Measurements from ENCODE around the gene CDH15. TPM values are rescaled to one million over a fixed set of nuclear protein-coding genes. Genes with fewer than 3 reads are reported as not detected.
"Not testable (repeated sequence)": the region's sequence is repeated elsewhere in the genome, so short reads cannot be mapped to it uniquely, and the experiment has no call there.

Gene CDH15
- total RNA-seq, 1 donor = not detected

- no peak overlapping the region for H3K4me3 ChIP-seq (ENCODE audit: low read length)
- H3K4me1 ChIP-seq (ENCODE audit: insufficient read depth, low read length) = peaks cover 4% of the 10 kb centered on the region
- H3K27me3 ChIP-seq (ENCODE audit: insufficient read depth, low read length) = no peaks in the 10 kb centered on the region
- no peaks in the 10 kb centered on the region for H3K9me3 ChIP-seq (ENCODE audit: low read depth, low read length)
Measured at GRCh38 chr16:89191901-89192185, 20.3 kb downstream of the CDH15 start.

- not testable (repeated sequence) for H3K4me1 ChIP-seq (ENCODE audit: insufficient read depth, low read length); H3K9me3 ChIP-seq (ENCODE audit: low read depth, low read length); H3K27me3 ChIP-seq (ENCODE audit: insufficient read depth, low read length); H3K4me3 ChIP-seq (ENCODE audit: low read length)
Measured at GRCh38 chr16:89192186-89192955, 20.8 kb downstream of the CDH15 start.

- Histone ChIP-seq H3K27me3 (ENCODE audit: insufficient read depth, low read length) (no peaks in the 10 kb centered on the region), H3K4me3 (ENCODE audit: low read length) (no peak overlapping the region), H3K9me3 (ENCODE audit: low read depth, low read length) (no peaks in the 10 kb centered on the region), H3K4me1 (ENCODE audit: insufficient read depth, low read length) (peaks cover 4% of the 10 kb centered on the region)
Measured at GRCh38 chr16:89192956-89193575, 21.5 kb downstream of the CDH15 start.

- Histone ChIP-seq H3K4me3 (ENCODE audit: low read length) (no peak overlapping the region), H3K4me1 (ENCODE audit: insufficient read depth, low read length) (peaks cover 4% of the 10 kb centered on the region), H3K27me3 (ENCODE audit: insufficient read depth, low read length) (no peaks in the 10 kb centered on the region), H3K9me3 (ENCODE audit: low read depth, low read length) (no peaks in the 10 kb centered on the region)
Measured at GRCh38 chr16:89193576-89194293, 22.2 kb downstream of the CDH15 start.

GRCh38 chr16:89194340-89195311 is 23.1 kb downstream of the CDH15 start:
- Histone ChIP-seq H3K4me3 (ENCODE audit: low read length) (no peak overlapping the region), H3K4me1 (ENCODE audit: insufficient read depth, low read length) (peaks cover 4% of the 10 kb centered on the region), H3K27me3 (ENCODE audit: insufficient read depth, low read length) (peaks cover under 1% of the 10 kb centered on the region), H3K9me3 (ENCODE audit: low read depth, low read length) (no peaks in the 10 kb centered on the region)

- Histone ChIP-seq H3K4me3 (ENCODE audit: low read length) (no peak overlapping the region), H3K4me1 (ENCODE audit: insufficient read depth, low read length) (peaks cover 14% of the 10 kb centered on the region), H3K9me3 (ENCODE audit: low read depth, low read length) (no peaks in the 10 kb centered on the region), H3K27me3 (ENCODE audit: insufficient read depth, low read length) (peaks cover 11% of the 10 kb centered on the region)
Measured at GRCh38 chr16:89195521-89196171, 24.1 kb downstream of the CDH15 start.

GRCh38 chr16:89197033-89197632 is 25.6 kb downstream of the CDH15 start:
- H3K27me3 ChIP-seq (ENCODE audit: insufficient read depth, low read length) = peaks cover 12% of the 10 kb centered on the region
- H3K4me1 ChIP-seq (ENCODE audit: insufficient read depth, low read length) = peaks cover 16% of the 10 kb centered on the region
- no peak overlapping the region for H3K4me3 ChIP-seq (ENCODE audit: low read length)
- H3K9me3 ChIP-seq (ENCODE audit: low read depth, low read length) = no peaks in the 10 kb centered on the region

GRCh38 chr16:89197633-89198416 is 26.3 kb downstream of the CDH15 start:
- Histone ChIP-seq H3K4me1 (ENCODE audit: insufficient read depth, low read length) (peaks cover 14% of the 10 kb centered on the region), H3K4me3 (ENCODE audit: low read length) (no peak overlapping the region), H3K9me3 (ENCODE audit: low read depth, low read length) (no peaks in the 10 kb centered on the region), H3K27me3 (ENCODE audit: insufficient read depth, low read length) (peaks cover 19% of the 10 kb centered on the region)

- Histone ChIP-seq H3K4me1 (ENCODE audit: insufficient read depth, low read length) (peaks cover 14% of the 10 kb centered on the region), H3K27me3 (ENCODE audit: insufficient read depth, low read length) (peaks cover 27% of the 10 kb centered on the region), H3K4me3 (ENCODE audit: low read length) (no peak overlapping the region), H3K9me3 (ENCODE audit: low read depth, low read length) (no peaks in the 10 kb centered on the region)
Measured at GRCh38 chr16:89198417-89199240, 27.1 kb downstream of the CDH15 start.

GRCh38 chr16:89199241-89200123 is 27.9 kb downstream of the CDH15 start:
- H3K27me3 ChIP-seq (ENCODE audit: insufficient read depth, low read length) = peaks cover 35% of the 10 kb centered on the region
- peaks cover 14% of the 10 kb centered on the region for H3K4me1 ChIP-seq (ENCODE audit: insufficient read depth, low read length)

GRCh38 chr16:89200124-89200849 is 28.7 kb downstream of the CDH15 start, which contains the start of gene SLC22A31:
TSS of gene SLC22A31 (minus strand) at chr16:89200537. CDS start at chr16:89200501, 36 bp downstream.
- Histone ChIP-seq H3K4me3 (ENCODE audit: low read length) (no peak within 1 kb of the TSS), H3K9me3 (ENCODE audit: low read depth, low read length) (no peaks in the 10 kb centered on the region), H3K27me3 (ENCODE audit: insufficient read depth, low read length) (peaks cover 39% of the 10 kb centered on the region), H3K4me1 (ENCODE audit: insufficient read depth, low read length) (peaks cover 14% of the 10 kb centered on the region)

More at GRCh38 chr16:89199241-89200123, 27.9 kb downstream of the CDH15 start:
- Histone ChIP-seq H3K4me3 (ENCODE audit: low read length) (no peak overlapping the region), H3K9me3 (ENCODE audit: low read depth, low read length) (no peaks in the 10 kb centered on the region)

All from mononuclear cell (primary cell).